ELF-1 (cell line): ENCODE data around the gene PCBP2.

Experiments
- DNase-seq: peaks from one replicate; pipeline ENCODE4 v3.0.0-alpha.2; 2016; ENCODE audit warnings: low read depth, low spot score

The PCBP2 gene

GRCh38 chr12:53508534-53509170, 56.8 kb downstream of the PCBP2 start:
- DNase-seq: peak; percentile 95

- no peak for DNase-seq
Observed at GRCh38 chr12:53510181-53510812, 58.4 kb downstream of the PCBP2 start.

GRCh38 chr12:53513712-53514410, 62.0 kb downstream of the PCBP2 start:
- no peak for DNase-seq

- no peak for DNase-seq
Observed at GRCh38 chr12:53514628-53515290, 62.9 kb downstream of the PCBP2 start.

GRCh38 chr12:53515291-53515680, 63.4 kb downstream of the PCBP2 start:
- DNase-seq: no peak

GRCh38 chr12:53516758-53517455, 65.0 kb downstream of the PCBP2 start:
- DNase-seq: no peak

GRCh38 chr12:53518381-53518780, 66.5 kb downstream of the PCBP2 start:
- DNase-seq: no peak

- no peak for DNase-seq
Observed at GRCh38 chr12:53523131-53523530, 71.2 kb downstream of the PCBP2 start.

- no peak for DNase-seq
Observed at GRCh38 chr12:53524476-53524875, 72.6 kb downstream of the PCBP2 start.

- DNase-seq: no peak
Observed at GRCh38 chr12:53530061-53530460, 78.2 kb downstream of the PCBP2 start.
